HL-60/S4 treated with retinoic acid at 250 ng/mL for 4 days and 3 days (cell line): ENCODE results near the gene RNF11.

Source experiments
- in situ Hi-C: fragments of 300-500 bp; cut with MboI; formaldehyde crosslinking; loops from 2 replicates; pipeline ENCODE4 v1.7.0; 2022; ENCODE audit warnings: low sequenced_read_pairs

RNF11 gene

DNA sequence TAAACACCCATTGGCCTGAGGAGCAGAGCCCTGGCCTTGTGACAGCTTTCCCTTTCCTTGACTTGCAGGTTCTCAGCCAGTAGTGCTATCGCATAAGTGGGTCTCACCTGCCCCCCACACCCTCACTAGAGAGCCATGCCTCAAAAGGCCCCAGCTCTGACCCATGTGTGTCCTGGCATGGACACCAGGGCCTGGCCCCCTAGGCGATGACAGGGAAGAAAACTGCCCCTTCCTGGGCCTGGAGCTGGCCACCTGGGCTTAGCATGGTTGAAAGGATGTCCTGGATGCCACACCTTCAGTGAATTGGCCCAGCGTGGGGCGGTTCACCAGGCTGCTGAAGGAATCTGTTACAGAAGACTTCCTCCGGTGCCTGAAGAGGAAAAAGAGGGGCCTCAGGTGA is 75.8 kb downstream of the RNF11 start:
- in situ Hi-C loops, result no loop called here

GRCh38 chr1:51312718-51313117 is 76.6 kb downstream of the RNF11 start:
- in situ Hi-C loops, result no loop called here

DNA sequence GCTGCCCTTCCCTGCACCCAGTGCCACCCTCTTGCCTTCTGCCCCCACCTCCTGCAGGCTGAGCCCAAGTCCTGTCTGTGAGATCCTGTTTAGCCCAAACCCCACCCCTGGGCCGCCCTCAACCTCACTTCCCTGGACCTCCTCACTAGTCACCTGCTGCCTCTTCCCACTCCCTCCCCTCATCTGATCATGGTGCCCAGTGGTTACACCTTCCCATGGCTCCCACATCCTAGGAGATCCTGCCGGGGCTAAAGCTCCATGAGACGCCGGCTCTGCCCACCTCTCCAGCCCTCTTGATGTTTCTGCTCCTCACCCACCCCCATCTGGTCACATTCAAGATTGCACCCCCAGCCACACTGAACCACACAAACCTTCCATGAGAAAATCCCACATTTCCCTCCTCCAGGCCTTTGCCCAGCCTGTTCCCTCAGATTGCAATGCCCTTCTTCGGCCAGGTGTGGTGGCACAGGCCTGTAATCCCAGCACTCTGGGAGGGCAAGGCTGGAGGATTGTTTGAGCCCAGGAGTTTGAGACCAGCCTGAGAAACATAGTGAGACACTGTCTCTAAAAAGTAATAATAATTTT is 77.3 kb downstream of the RNF11 start:
- in situ Hi-C loops, result no loop called here

- in situ Hi-C loops, result no loop called here
These were observed 78.1 kb downstream of the RNF11 start for GRCh38 chr1:51313961-51314777.

DNA sequence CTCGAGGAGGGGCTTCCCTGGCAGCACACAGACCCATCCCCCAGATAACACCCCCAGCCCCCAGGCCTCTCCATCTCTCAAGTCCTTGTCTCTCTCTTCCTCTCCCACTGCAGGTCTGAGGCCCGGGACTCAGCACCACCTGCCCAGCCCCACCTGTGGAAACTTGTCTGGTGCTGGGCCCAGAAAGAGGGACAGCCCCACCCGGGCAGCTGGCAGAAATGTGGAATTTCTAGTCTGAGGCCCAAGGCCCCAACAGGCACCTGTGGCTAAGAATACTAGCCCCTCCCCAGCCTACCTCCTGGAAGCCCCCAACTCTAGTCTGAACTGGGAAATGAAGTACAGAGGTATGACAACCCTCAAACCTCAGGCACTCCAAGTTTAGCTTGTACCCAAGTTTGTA is 78.9 kb downstream of the RNF11 start:
- in situ Hi-C loops, result no loop called here

DNA sequence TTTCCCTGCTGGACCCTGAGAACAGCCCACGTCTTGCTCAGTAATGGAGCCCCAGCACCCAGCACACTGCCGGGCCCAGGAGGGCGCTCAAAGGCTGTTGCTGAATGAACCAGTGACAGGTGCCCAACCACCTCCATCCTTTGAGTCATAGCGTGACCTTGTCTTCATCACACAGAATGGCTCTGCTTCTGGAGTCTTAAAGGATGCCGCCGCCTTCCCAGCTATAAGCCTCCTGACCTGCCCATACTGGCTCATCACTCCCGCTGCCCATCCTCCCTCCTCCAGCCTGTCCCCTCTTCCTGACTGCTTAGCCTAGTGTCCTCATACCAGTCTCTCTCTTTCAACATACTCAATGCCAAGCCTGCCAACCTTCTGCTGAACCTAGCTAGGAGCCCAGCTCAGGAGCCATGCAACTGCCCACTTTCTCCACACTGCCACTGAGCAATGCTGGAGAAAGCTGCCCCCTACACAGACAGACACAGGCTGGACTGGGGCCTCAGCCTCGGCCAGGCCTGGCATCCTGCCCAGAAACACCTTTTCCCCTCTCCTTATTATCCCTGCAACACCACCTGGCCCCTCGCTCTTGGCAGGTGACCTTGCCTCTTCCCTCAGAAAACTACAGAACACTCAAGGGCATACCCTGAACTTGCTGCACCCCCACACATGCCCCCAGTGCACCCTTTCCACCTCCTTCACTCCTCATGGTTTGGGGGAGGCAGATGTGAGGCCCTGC is 80.2 kb downstream of the RNF11 start:
- in situ Hi-C loops, result no loop called here

GRCh38 chr1:51316846-51317120 is 80.7 kb downstream of the RNF11 start:
- in situ Hi-C loops, result no loop called here

- in situ Hi-C loops, result no loop called here
These were observed 81.7 kb downstream of the RNF11 start for GRCh38 chr1:51317798-51318197.

DNA sequence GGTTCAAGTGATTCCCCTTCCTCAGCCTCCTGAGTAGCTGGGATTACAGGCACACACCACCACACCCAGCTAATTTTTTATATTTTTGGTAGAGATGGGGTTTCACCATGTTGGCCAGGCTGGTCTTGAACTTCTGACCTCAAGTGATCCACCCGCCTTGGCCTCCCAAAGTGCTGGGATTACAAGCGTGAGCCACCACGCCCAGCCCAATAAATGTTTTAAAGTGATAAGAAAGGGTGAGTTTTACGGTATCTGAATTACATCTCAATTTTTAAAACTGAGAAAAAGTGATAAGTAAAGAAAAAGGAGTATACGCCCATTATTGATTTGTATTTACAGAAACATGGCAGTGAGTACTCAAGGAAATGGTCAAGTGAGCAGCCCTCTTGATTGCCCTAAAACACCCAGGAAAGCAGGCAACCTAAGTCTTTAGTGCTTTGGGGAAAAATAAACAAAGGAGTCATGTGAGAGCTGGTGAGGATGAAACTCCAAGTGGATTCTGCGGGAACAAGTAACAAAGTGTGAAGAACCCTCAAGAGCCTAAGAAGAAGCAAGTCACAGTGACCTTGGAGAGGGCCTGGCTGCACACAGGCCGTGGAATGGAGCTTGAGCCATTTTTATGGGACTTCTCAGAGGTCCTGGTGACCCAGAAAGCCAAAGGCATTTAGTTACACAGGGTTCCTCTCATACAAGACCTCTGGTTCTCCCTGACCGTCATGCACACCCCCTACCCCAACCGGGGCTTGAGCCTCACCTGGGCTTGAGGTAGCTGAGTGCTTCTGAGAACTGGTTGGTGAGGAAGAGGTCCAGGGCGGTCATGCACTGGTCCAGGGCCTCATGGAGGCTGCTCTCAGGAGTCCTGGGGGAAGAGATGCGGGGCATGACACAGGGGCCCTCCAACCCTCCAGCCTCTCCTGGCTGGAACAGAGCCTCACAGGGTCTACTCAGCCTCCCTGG is 85.2 kb downstream of the RNF11 start:
- in situ Hi-C loops, result no loop called here

DNA sequence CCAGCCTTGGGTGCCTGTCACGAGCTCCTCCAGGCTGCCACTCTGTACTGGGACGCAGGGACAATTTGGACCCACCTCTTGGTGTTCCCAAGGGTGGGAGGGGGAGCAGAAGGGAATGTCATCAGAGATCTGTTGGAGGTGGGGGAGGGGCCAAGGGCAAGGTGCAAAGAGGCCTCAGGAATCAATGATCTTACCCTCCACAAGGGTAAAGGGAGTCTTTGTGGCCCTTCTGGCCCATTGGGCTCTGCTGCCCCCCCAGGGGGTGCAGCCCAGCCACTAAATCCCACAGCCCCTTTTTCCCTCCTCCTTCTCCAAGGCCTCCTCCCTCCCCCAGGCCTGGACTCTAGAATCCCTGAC is 85.8 kb downstream of the RNF11 start:
- in situ Hi-C loops, result no loop called here

DNA sequence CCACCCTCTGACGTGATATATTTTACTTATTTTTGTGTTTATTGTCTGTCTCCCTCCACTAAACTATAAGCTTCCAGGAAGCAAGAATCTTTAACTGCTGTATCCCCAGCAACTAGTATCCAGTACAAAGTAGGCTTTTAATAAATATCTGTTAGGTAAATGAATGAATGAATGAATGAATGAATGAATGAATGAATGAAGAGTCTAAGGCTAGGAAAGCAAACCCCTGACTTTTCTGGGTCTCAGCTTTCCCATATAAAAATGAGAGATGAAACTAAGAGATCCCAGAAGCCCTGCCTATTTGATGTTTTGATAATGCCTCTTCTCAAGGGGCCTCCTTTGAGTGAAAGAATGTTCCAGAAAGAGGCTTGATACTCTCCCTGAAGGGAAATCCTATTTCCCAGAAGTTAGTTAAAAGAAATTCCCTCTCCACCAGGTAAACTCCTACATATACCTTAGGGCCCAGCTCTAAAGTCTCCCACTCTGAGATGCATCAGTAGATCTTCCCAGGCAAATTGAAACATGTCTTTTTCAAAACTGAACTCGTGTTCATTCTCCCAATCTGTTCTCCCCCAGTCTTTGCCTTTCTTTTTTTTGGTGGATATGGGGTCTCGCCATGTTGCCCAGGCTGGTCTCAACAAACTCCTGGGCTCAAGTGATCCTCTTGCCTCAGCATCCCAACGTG is 86.5 kb downstream of the RNF11 start:
- in situ Hi-C loops, result no loop called here
